Mesothelial cell of epicardium (in vitro differentiated cells): ENCODE results near the gene MACROD2. TPM values are rescaled to one million over a fixed set of nuclear protein-coding genes. Genes with fewer than 3 reads are reported as not detected.

Experiments used
- DNase-seq, 2 experiments: peaks; one replicate each; pipeline ENCODE4 v3.0.0; 2021; ENCODE audit warnings: low spot score in 2 of 2; ENCODE audit not compliant: unreplicated experiment in 2 of 2
- H3K27ac Mint-ChIP-seq: 2 replicates; pipeline ENCODE4 v1.8.0; 2021; ENCODE audit warnings: mixed read lengths
- H3K27me3 Mint-ChIP-seq: 2 replicates; pipeline ENCODE4 v1.8.0; 2021; ENCODE audit warnings: low read depth, mixed read lengths
- H3K36me3 Mint-ChIP-seq: 2 replicates; pipeline ENCODE4 v1.8.0; 2021; ENCODE audit warnings: mixed read lengths
- H3K4me1 Mint-ChIP-seq: 2 replicates; pipeline ENCODE4 v1.8.0; 2021; ENCODE audit warnings: mixed read lengths
- H3K4me3 Mint-ChIP-seq: 2 replicates; pipeline ENCODE4 v1.8.0; 2021; ENCODE audit warnings: mild to moderate bottlenecking, moderate library complexity, mixed read lengths
- H3K9me3 Mint-ChIP-seq: 2 replicates; pipeline ENCODE4 v1.8.0; 2021; ENCODE audit warnings: mixed read lengths
- total RNA-seq: library from RNA; stranded (reverse); gene quantifications from 3 replicates; pipeline ENCODE4 v1.2.1, GENCODE V29; 2021
- TF ChIP-seq, protein P1 (sequence below): fragments of 200-600 bp; sonication (generic); IDR thresholded peaks from one replicate; pipeline ENCODE4 v1.5.0; 2021; ENCODE audit warnings: antibody characterized with exemption; ENCODE audit not compliant: unreplicated experiment

MACROD2 gene
- total RNA-seq, 1 donor from 2014 or later, result 10.0 TPM

DNA sequence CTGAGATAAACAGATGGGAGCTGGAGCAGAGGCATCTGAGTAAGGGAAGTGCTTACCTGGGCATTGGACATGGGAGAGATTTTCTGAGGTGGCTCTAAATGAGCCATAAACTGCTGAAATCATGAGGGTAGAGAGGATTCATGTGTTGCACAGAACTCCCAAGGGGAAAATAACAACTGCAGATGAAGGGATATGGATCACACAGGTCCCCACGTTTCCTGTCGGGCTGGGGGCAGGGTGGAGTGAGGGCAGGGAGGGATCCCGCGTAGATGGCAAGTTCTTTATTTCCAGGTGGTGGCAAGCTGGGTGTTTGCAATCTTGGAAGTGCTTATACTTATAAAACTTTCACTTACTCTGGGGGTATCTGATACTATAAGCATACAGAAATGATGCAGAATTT, 764.7 kb downstream of the MACROD2 start:
- Mint-ChIP-seq H3K27ac (no peak overlapping the region), H3K4me3 (no peak overlapping the region), H3K27me3 (no peaks in the 10 kb centered on the region), H3K4me1 (peaks cover 7% of the 10 kb centered on the region), H3K36me3 (peaks cover 15% of the 10 kb centered on the region), H3K9me3 (peaks cover 16% of the 10 kb centered on the region)
- TF ChIP-seq, protein P1, sequence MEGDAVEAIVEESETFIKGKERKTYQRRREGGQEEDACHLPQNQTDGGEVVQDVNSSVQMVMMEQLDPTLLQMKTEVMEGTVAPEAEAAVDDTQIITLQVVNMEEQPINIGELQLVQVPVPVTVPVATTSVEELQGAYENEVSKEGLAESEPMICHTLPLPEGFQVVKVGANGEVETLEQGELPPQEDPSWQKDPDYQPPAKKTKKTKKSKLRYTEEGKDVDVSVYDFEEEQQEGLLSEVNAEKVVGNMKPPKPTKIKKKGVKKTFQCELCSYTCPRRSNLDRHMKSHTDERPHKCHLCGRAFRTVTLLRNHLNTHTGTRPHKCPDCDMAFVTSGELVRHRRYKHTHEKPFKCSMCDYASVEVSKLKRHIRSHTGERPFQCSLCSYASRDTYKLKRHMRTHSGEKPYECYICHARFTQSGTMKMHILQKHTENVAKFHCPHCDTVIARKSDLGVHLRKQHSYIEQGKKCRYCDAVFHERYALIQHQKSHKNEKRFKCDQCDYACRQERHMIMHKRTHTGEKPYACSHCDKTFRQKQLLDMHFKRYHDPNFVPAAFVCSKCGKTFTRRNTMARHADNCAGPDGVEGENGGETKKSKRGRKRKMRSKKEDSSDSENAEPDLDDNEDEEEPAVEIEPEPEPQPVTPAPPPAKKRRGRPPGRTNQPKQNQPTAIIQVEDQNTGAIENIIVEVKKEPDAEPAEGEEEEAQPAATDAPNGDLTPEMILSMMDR, result no peak
- DNase-seq, result no peak

DNA sequence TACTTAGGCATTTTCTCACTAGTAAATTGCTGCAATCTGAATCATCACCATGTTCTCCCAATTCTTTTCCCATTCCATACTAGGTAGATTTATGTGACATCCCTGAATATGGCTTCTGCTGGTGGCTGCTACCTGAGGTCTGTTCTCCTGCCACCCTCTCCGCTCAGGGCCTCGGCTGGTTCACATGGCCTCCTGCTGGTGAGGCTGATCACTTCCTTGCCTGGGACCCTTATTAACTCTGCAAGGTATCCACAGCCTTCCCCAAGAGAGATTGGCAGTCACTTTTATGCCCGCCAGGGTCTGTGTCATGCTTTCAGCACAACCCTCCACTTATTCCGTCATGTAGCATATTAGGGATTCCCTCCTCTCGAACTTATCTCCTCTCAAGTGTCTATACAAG, 766.6 kb downstream of the MACROD2 start:
- no peaks in the 10 kb centered on the region for H3K27me3 Mint-ChIP-seq
- H3K4me3 Mint-ChIP-seq, result no peak overlapping the region
- DNase-seq, result no peak

DNA sequence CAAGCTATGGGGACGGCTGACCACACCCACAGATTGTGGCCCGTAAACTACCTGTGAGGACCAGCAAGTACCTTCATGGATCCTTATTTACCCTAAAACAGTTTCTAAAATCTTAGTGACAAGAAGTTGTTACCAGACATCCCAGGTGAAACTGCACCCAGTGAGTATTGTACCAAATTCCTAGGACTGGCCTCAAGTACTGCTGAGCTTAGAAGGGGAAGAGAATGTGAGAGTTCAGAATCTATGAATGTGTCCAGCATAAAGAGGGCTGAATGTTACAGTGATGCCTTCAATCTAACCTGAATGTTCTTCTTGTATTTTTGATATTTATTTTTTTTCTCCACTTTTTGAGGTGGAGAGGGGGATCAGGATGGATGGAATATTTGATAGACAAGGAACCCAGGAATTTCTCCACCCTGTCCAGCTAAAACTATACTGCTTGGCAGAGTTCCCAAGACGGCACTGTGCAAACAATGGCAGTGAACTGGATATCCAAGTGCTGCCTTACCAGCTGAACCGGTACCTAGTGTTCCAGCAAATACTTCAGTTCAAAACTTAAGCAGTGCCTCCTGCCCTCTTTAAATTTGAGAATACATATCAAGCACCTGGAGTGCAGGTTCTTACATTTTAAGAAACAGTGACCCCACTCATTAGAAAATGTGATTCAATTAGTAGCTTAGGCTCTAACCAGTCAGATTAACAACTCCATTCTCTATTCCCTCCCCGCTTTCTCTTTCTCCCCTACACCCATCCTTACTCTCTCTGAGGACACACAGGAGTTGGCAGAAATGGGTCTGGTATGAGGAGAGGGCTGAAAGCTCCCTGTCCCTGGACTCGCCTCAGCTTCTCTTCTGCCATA, 769.4 kb downstream of the MACROD2 start:
- H3K9me3 Mint-ChIP-seq, result peaks cover 3% of the 10 kb centered on the region
- peaks cover 10% of the 10 kb centered on the region for H3K4me1 Mint-ChIP-seq
- H3K4me3 Mint-ChIP-seq, result no peak overlapping the region
- H3K36me3 Mint-ChIP-seq, result no peaks in the 10 kb centered on the region
- H3K27me3 Mint-ChIP-seq, result no peaks in the 10 kb centered on the region
- DNase-seq, result no peak
- no peak overlapping the region for H3K27ac Mint-ChIP-seq
- TF ChIP-seq, protein P1, result no peak

More for the DNA sequence above, 766.6 kb downstream of the MACROD2 start:
- Mint-ChIP-seq H3K4me1 (peaks cover 11% of the 10 kb centered on the region), H3K36me3 (peaks cover under 1% of the 10 kb centered on the region), H3K9me3 (peaks cover under 1% of the 10 kb centered on the region), H3K27ac (no peak overlapping the region)
- TF ChIP-seq, protein P1, result no peak

DNA sequence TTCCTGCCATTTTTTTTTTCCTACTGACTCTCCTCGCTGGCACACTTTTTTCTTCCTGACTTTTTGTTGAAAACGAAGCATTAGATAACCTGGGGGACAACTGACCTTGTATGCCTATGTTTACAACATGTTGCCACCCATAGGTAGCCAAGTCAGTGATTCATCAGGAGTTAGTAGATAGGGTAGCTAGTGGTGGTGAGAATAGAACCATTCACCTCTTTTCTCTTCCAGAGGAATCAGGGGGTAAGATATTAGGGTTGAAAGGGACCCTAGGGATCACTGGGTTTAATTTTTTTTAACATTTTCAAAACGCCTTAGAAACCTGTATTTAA, 770.0 kb downstream of the MACROD2 start:
- Mint-ChIP-seq H3K4me3 (no peak overlapping the region), H3K36me3 (no peaks in the 10 kb centered on the region), H3K4me1 (peaks cover 7% of the 10 kb centered on the region), H3K27me3 (no peaks in the 10 kb centered on the region), H3K9me3 (peaks cover 3% of the 10 kb centered on the region), H3K27ac (no peak overlapping the region)
- TF ChIP-seq, protein P1, result no peak
- DNase-seq, result no peak

DNA sequence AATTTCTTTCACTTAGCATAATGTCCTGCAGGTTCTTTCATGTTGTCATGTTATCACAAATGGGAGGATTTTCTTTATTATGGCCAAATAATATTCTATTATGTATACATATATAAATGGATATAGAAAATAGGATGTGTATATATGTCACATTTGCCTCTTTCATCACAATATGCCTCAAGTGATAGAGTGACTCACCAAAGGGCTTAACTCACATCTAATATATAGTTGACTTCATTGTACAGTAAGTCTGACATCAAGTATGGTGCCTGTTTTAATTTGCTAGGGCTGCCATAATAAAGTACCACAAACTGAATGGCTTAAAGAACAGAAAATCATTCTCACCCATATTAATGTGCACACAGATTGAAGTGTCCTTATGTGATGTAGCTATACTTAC, 778.2 kb downstream of the MACROD2 start:
- DNase-seq, result no peak
- Mint-ChIP-seq H3K9me3 (peaks cover 22% of the 10 kb centered on the region), H3K4me3 (no peak overlapping the region), H3K27me3 (no peaks in the 10 kb centered on the region), H3K4me1 (peaks cover 24% of the 10 kb centered on the region), H3K36me3 (peaks cover 9% of the 10 kb centered on the region), H3K27ac (peak overlapping the region; percentile 41)
- TF ChIP-seq, protein P1, result no peak
